ENCODE data around the gene CFAP251.

GRCh38 chr12:121958541-121959240 lies 40.3 kb downstream of the CFAP251 start:
- TF ChIP-seq CTCF (conservative IDR thresholded peaks at IDR 0.05; ENCODE audit: low read depth, low read length) (no peak), EZH2 (IDR thresholded peaks at IDR 0.05; ENCODE audit: borderline replicate concordance, low read depth, low read length, poor library complexity, severe bottlenecking) (no peak)
